GM19452 (cell line): ENCODE measurements around the gene TMEM238.

Experiments
- ATAC-seq: cut with Tn5 transposase; IDR thresholded peaks from one replicate; pipeline ENCODE4 v1.9.1; 2021; ENCODE audit not compliant: unreplicated experiment

The TMEM238 gene

GRCh38 chr19:55382013-55382412 is 2.1 kb downstream of the TMEM238 start:
- ATAC-seq: no peak

DNA sequence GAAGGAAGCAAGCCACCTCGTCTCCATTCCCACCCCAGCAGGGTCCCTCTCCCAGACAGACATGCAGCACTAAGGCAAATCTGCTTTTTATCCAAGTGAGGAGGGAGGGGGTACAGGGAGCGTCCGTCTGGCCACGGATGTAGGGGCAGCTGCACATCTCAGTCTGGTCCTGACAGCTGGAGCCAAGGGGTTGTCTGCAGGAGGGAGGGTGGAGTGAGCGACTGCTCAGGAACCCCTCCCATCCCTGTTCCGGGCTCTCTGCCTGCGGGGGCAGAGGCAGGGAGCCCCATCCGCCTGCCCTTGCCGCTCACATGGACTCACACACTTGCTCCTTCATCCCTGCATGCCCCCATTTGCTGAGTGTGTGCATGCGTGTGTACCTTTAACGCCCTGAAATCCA is 4.9 kb downstream of the TMEM238 start:
- no peak for ATAC-seq

DNA sequence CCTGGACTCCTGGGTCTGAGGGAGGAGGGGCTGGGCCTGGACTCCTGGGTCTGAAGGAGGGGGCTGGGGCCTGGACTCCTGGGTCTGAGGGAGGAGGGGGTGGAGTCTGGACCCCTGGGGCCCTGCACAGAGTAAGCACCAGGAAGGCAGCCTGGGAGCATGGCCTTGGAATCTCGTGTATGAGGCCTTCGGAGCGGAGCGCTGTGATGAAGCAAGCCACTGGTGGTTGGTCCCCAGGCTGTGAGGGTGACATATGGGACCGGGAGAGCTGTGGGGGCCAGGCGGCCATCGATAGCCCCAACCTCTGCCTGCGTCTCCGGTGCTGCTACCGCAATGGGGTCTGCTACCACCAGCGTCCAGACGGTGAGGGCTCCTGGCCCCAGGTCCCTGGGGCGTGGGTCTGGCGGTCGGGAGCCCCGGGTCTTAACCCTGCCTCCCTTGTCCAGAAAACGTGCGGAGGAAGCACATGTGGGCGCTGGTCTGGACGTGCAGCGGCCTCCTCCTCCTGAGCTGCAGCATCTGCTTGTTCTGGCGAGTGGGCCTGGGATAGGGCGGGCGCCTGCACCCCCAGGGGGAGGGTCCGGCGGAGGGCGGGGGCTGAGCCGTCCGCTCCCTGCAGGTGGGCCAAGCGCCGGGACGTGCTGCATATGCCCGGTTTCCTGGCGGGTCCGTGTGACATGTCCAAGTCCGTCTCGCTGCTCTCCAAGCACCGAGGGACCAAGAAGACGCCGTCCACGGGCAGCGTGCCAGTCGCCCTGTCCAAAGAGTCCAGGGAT is 6.5 kb downstream of the TMEM238 start:
- ATAC-seq: no peak

- no peak for ATAC-seq
Measured at GRCh38 chr19:55376241-55376933, 7.7 kb downstream of the TMEM238 start, which contains the start of gene TMEM190. Gene TMEM190, plus strand, starts transcription at chr19:55376826. Its CDS starts 28 bp downstream, at chr19:55376854.

- no peak for ATAC-seq
Measured at GRCh38 chr19:55373993-55374757, 9.9 kb downstream of the TMEM238 start.

- no peak for ATAC-seq
Measured at GRCh38 chr19:55373306-55373992, 10.6 kb downstream of the TMEM238 start.

GRCh38 chr19:55372316-55373081 is 11.6 kb downstream of the TMEM238 start:
- ATAC-seq: no peak

GRCh38 chr19:55370305-55370988 is 13.6 kb downstream of the TMEM238 start, which contains the start of gene IL11:
Gene IL11, minus strand, starts transcription at chr19:55370463. Its CDS starts 153 bp downstream, at chr19:55370310.
- no peak for ATAC-seq

- no peak for ATAC-seq
Measured at GRCh38 chr19:55369653-55370304, 14.3 kb downstream of the TMEM238 start.

GRCh38 chr19:55368701-55369563 is 15.2 kb downstream of the TMEM238 start:
- ATAC-seq: no peak

DNA sequence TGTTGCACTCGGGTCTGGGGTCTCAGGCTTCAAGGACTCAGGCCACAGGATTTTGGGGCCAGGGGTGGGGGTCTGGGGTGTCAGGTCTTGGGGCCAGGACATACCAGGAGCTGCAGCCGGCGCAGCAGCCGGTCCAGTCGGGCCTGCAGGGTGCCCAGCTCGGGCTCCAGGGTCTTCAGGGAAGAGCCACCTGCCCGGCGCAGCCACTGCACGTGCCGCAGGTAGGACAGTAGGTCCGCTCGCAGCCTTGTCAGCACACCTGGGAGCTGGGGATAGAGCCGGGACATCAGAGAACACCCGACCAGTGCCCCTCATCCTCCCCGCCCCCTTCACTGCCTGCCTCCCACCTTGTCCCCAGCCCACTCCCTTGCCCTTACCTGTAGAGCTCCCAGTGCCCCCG is 16.0 kb downstream of the TMEM238 start:
- no peak for ATAC-seq

DNA sequence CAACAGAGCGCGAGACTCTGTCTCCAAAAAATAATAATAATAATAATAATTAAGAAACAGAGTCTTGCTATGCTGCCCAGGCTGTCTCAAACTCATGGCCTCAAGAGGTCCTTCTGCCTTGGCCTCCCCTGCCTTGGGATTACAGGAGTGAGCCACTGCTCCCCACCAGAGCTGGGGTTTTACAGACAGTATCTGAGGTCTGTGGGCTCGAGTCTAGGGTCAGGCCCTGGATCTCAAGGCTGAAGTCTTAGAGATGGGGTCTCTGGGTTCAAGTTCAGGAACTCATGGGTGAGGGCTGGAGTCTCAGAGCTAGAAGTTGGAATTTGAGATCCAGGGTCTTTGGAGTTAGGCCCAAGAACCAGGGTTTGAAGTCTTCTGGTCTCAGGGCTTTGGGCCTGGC is 17.3 kb downstream of the TMEM238 start:
- no peak for ATAC-seq

GRCh38 chr19:55365964-55366363 is 18.1 kb downstream of the TMEM238 start:
- no peak for ATAC-seq

DNA sequence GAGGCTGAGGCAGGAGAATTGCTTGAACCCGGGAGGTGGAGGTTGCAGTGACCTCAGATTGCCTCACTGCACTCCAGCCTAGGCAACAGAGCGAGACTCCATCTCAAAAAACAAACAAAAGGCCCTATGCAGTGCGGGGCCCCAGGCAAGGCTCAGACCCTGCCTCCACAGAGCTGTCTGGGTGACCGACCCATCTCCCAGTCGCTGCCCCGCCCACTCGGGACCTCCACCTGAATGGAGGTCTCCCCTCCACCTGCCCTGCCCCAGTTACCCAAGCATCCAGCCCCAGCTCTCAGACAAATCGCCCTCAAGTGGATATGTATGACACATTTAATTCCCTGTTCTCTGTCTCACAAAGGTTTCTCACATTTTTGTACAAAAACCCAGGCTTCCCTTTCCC is 18.8 kb downstream of the TMEM238 start:
- no peak for ATAC-seq

GRCh38 chr19:55362990-55363716 is 20.9 kb downstream of the TMEM238 start, which contains the start of gene GARIN5B:
Gene GARIN5B, minus strand, starts transcription at chr19:55363260. Its CDS starts 194 bp downstream, at chr19:55363066.
- no peak for ATAC-seq

DNA sequence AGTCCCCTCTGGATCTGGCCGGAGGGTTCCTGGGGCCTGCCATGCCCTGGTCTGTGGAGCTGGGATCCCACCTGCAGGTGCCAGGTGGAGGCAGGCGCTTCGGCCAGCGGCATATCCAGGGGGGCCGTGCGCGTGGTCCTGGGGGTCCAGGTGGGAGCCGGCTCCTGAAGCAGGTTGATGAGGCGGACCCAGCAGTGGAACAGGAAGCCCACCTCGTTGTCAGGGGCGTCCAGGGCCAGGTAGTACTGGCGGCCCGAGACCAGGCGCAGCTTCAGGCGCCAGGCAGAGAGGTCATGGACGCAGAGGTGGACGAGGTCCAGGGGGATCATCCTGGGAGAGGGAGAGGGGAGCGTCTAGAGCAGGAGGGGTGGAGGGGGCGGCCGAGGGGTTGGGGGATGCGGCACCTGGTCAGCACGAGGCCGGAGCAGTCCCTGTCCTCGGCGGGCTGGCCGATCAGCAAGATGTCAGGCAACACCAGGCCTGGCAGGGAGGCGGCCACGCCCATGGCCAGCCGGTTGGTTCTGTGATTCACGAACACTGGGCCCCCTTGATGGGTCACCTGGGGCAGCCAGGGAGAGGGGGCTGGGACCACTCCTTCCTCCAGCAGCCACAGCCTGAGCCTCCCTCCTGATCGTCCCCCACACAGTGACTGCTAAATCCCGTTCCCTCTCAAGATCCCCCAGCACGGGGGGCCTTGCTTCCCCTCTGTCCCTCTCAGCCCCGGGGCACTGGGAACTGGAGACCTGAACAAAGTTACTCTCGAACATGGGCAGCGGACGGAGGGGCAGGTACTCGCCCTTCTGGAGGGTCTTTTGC is 21.7 kb downstream of the TMEM238 start:
- no peak for ATAC-seq

DNA sequence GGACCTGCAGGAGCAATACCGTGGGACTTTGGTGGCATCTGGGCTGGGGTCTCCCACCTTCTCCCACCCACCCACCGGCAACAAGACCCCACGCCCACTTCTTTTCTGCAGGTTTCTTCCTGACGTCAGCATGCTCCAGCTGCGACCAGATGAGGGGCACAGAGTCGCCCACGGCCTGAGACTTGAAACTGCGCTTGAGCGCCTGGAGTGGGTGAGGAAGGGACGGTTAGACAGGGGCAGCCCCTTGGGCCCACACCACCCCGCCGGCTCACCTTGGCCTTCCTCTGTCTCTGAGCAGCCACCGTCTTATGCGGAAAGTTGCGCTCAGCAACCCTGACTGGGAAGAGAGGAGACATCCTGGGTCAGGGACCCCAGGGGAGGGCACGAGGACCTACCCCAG is 23.2 kb downstream of the TMEM238 start:
- ATAC-seq: no peak
